Endothelial cell of umbilical vein (primary cell): Measurements from ENCODE around the gene APRT. TPM values are rescaled to one million over a fixed set of nuclear protein-coding genes. Genes with fewer than 3 reads are reported as not detected.

Experiments
- BruUV-seq: library from RNA; stranded (reverse); fragments of 400-500 nt; replicated peaks from 2 replicates; lab custom pipeline; 2021; lab: Mats Ljungman, UMichigan
- CTCF ChIA-PET: fragments of 300-600, 350-600 bp; sonication (Branson Sonifier 250); formaldehyde crosslinking; loops from one replicate; lab custom pipeline; 2021; ENCODE audit warnings: antibody characterized with exemption, inconsistent platforms; lab: Charles Lee
- POLR2A ChIA-PET: fragments of 300-600, 350-600 bp; sonication (Branson Sonifier 250); formaldehyde crosslinking; loops from one replicate; lab custom pipeline; 2021; ENCODE audit warnings: antibody characterized with exemption, inconsistent platforms; lab: Charles Lee
- DNase-seq: peaks from one replicate; pipeline ENCODE4 v3.0.0-alpha.2; 2011; ENCODE audit warnings: low read depth, low spot score
- FAIRE-seq: peaks from 2 replicates; lab custom pipeline; 2011; peaks lifted over from hg19 to GRCh38; lab: Jason Lieb, UNC
- H2AFZ ChIP-seq: 2 replicates; pipeline ENCODE4 v1.6.0; 2012; ENCODE audit warnings: low read depth, low read length, control low read depth, inconsistent platforms
- H3K27ac ChIP-seq: 2 replicates; pipeline ENCODE4 v1.5.1; 2011; ENCODE audit warnings: low read depth, mild to moderate bottlenecking, control low read depth, low read length, moderate library complexity; ENCODE audit not compliant: insufficient read depth
- H3K27me3 ChIP-seq, 2 experiments: 2 replicates each; pipeline versions ENCODE4 v1.6.0 to v1.6.1; 2011; ENCODE audit warnings: low read length in 2 of 2, mixed read lengths in 1 of 2; ENCODE audit not compliant: control insufficient read depth in 2 of 2, insufficient read depth in 2 of 2
- H3K36me3 ChIP-seq, 2 experiments: 2 replicates in 1 of 2; 3 replicates in 1 of 2; pipeline ENCODE4 v1.5.1; 2011; ENCODE audit warnings: low read length in 2 of 2, mild to moderate bottlenecking in 1 of 2, moderate library complexity in 1 of 2; ENCODE audit not compliant: control insufficient read depth in 2 of 2, insufficient read depth in 2 of 2; ENCODE audit errors: extremely low read depth in 1 of 2
- H3K4me1 ChIP-seq: 3 replicates; pipeline ENCODE4 v1.5.1; 2011; ENCODE audit warnings: mild to moderate bottlenecking, low read length; ENCODE audit not compliant: control insufficient read depth, insufficient read depth; ENCODE audit errors: extremely low read depth
- H3K4me2 ChIP-seq: 2 replicates; pipeline ENCODE4 v1.6.1; 2011; ENCODE audit warnings: low read length, control low read depth, mixed read lengths; ENCODE audit not compliant: insufficient read depth
- H3K4me3 ChIP-seq, 3 experiments: fragments of 200-600 bp in 1 of 3; sonication (generic), shearing (Covaris generic) in 1 of 3; replicated peaks in 1 of 3; 2 replicates each; pipeline ENCODE4 v1.5.1; 2011 to 2016; ENCODE audit warnings: control low read depth in 3 of 3, low read length in 3 of 3, mild to moderate bottlenecking in 2 of 3, inconsistent platforms in 1 of 3, low read depth in 1 of 3, moderate library complexity in 1 of 3; ENCODE audit not compliant: insufficient read depth in 1 of 3
- H3K79me2 ChIP-seq: 2 replicates; pipeline ENCODE4 v1.6.0; 2012; ENCODE audit warnings: low read length, inconsistent platforms; ENCODE audit not compliant: control insufficient read depth, insufficient read depth
- H3K9ac ChIP-seq: replicated peaks from 2 replicates; pipeline ENCODE3; 2011; ENCODE audit warnings: low read length, control low read depth; ENCODE audit not compliant: insufficient read depth; ENCODE audit errors: extremely low read depth
- H3K9me1 ChIP-seq: replicated peaks from 3 replicates; pipeline ENCODE4 v1.6.0; 2011; ENCODE audit warnings: mild to moderate bottlenecking, low read length; ENCODE audit not compliant: control insufficient read depth, insufficient read depth; ENCODE audit errors: extremely low read depth
- H3K9me3 ChIP-seq: replicated peaks from 2 replicates; pipeline ENCODE4 v1.5.1; 2012; ENCODE audit warnings: low read length, inconsistent platforms; ENCODE audit not compliant: control insufficient read depth, insufficient read depth
- H4K20me1 ChIP-seq: replicated peaks from 2 replicates; pipeline ENCODE3; 2011; ENCODE audit warnings: mild to moderate bottlenecking, low read length; ENCODE audit not compliant: control insufficient read depth, insufficient read depth; ENCODE audit errors: extremely low read depth
- CTCF ChIP-seq, 2 donors: IDR thresholded peaks; 1 replicate in 1 of 2; 2 replicates in 1 of 2; pipeline ENCODE4 v1.5.1; 2011; ENCODE audit warnings: low read length in 2 of 2, mild to moderate bottlenecking in 2 of 2, moderate library complexity in 2 of 2, control low read depth in 1 of 2, inconsistent platforms in 1 of 2, low read depth in 1 of 2; ENCODE audit not compliant: insufficient read depth in 1 of 2; ENCODE audit errors: extremely low read depth in 1 of 2
- FOS ChIP-seq: IDR thresholded peaks from 2 replicates; pipeline ENCODE4 v1.6.1; 2011; ENCODE audit warnings: mild to moderate bottlenecking, low read length, moderate library complexity, borderline replicate concordance; ENCODE audit not compliant: insufficient read depth
- GATA2 ChIP-seq: IDR thresholded peaks from 2 replicates; pipeline ENCODE4 v1.7.0; 2011; ENCODE audit warnings: low read depth, mild to moderate bottlenecking, moderate library complexity, mixed read lengths, low read length; ENCODE audit not compliant: insufficient read length, insufficient read depth
- JUN ChIP-seq: IDR thresholded peaks from 2 replicates; pipeline ENCODE4 v1.6.1; 2011; ENCODE audit warnings: borderline replicate concordance, low read depth; ENCODE audit not compliant: insufficient read length, insufficient read depth
- MAX ChIP-seq: IDR thresholded peaks from 2 replicates; pipeline ENCODE4 v1.6.1; 2011; ENCODE audit not compliant: insufficient read depth, insufficient read length
- MYC ChIP-seq: IDR thresholded peaks from one replicate; pipeline ENCODE4 v1.6.1; 2011; ENCODE audit warnings: mild to moderate bottlenecking, low read depth, low read length
- POLR2A ChIP-seq: IDR thresholded peaks from 2 replicates; pipeline ENCODE4 v1.6.1; 2012; ENCODE audit warnings: low read depth, mild to moderate bottlenecking, control low read depth, low read length
- POLR2AphosphoS5 ChIP-seq: IDR thresholded peaks from 2 replicates; pipeline ENCODE4 v1.6.1; 2012; ENCODE audit warnings: low read depth, mild to moderate bottlenecking, control low read depth, low read length, moderate library complexity; ENCODE audit not compliant: insufficient read depth
- dilution Hi-C: fragments of 300-500 bp; cut with MboI; formaldehyde crosslinking; loops from one replicate; pipeline ENCODE4 v1.15.0; 2019; ENCODE audit warnings: low sequenced_read_pairs; ENCODE audit not compliant: extremely low pct_ligation_motif_present
- intact Hi-C: fragments of 100-400 bp; cut with micrococcal nuclease; formaldehyde crosslinking; loops from one replicate; pipeline ENCODE4 v1.10.0; 2022
- polyA plus RNA-seq, 4 experiments: library from polyadenylated mRNA; depleted of rRNA in 3 of 4; stranded (reverse) in 3 of 4; unstranded in 1 of 4; fragments of >200 nt; gene quantifications; 2 replicates each; pipeline versions ENCODE4 v1.2.1 to v1.2.3, GENCODE V29; 2011 to 2012; ENCODE audit warnings: missing spikeins in 1 of 4
- total RNA-seq: library from RNA; stranded (reverse); gene quantifications from 2 replicates; pipeline ENCODE4 v1.2.3, GENCODE V29; 2021

APRT gene
- total and polyA plus RNA-seq, 2 donors (not counting 3 experiments of a cell fraction or from before 2014, with no cell fraction given), result 143 to 152 TPM

- Histone ChIP-seq H3K4me1 (no peaks in the 10 kb centered on the region), H3K9me1 (no peaks in the 10 kb centered on the region), H3K36me3 (no peaks in the 10 kb centered on the region), H3K4me2 (no peak overlapping the region), H3K9ac (no peak overlapping the region), H3K27ac (no peak overlapping the region), H3K9me3 (no peaks in the 10 kb centered on the region), H3K27me3 (no peaks in the 10 kb centered on the region), H4K20me1 (no peaks in the 10 kb centered on the region), H3K79me2 (no peaks in the 10 kb centered on the region), H2AFZ (no peak overlapping the region), H3K4me3 (no peak overlapping the region)
- no TSS peak for BruUV-seq
- no peak for DNase-seq
- no peak for TF ChIP-seq FOS
- TF ChIP-seq CTCF (IDR thresholded peaks at IDR 0.05; ENCODE audit: extremely low read depth in 1 of 2, insufficient read depth in 1 of 2, low read depth in 1 of 2, low read length in 2 of 2), result no peak
- no peak for TF ChIP-seq MYC
- no peak for TF ChIP-seq POLR2A
- TF ChIP-seq GATA2, result no peak
- TF ChIP-seq POLR2AphosphoS5, result no peak
- TF ChIP-seq MAX, result no peak
- no peak for TF ChIP-seq JUN
- FAIRE-seq, result no peak
- intact Hi-C loops, result loop anchor here (1.0 kb wide), 1 partner anchor 32 kb away; no protein-coding TSS in a partner anchor
- dilution Hi-C loops, result no loop called here
- ChIA-PET CTCF (interaction anchor here (2.5 kb wide), 1 partner anchor 61 kb away, joined by 8 read pairs; no protein-coding TSS in a partner anchor), POLR2A (no interaction called here)
These were observed 13.7 kb downstream of the APRT start for GRCh38 chr16:88798073-88798472.
